GM18951 (cell line): ENCODE results near the gene CASP8AP2.
A peak's percentile ranks its signal among the peaks of the same experiment; 100 is the strongest.
"Not testable (repeated sequence)": the region's sequence is repeated elsewhere in the genome, so short reads cannot be mapped to it uniquely, and the experiment has no call there.

ENCODE experiments used
- POLR2A ChIP-seq: IDR thresholded peaks from 4 replicates; pipeline ENCODE4 v1.6.1; 2011; ENCODE audit warnings: mild to moderate bottlenecking; ENCODE audit not compliant: insufficient read length, insufficient read depth; ENCODE audit errors: extremely low read depth
- in situ Hi-C: fragments of 300-500 bp; cut with MboI; formaldehyde crosslinking; loops from one replicate; pipeline ENCODE4 v1.12.0; 2022; ENCODE audit warnings: low sequenced_read_pairs, mixed read lengths, inconsistent platforms; ENCODE audit not compliant: unreplicated experiment

Gene CASP8AP2

DNA sequence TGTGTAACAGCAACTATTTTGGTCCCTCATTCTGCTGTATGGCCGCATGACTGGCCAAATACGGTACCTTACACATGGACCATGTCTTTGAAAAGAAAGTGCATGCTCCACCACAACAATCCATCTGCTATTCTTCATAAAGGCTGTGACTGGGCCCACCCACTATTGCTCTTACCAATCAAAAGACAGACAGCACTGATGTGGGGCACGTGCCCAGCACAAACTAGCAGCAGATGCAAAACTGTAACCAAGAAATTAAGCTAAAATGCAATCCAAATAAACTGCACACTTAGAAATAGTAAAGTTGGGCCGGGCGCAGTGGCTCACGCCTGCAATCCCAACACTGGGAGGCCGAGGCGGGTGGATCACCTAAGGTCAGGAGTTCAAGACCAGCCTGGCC, 30.6 kb upstream of the CASP8AP2 start:
- in situ Hi-C loops, result no loop called here
- no peak for TF ChIP-seq POLR2A

DNA sequence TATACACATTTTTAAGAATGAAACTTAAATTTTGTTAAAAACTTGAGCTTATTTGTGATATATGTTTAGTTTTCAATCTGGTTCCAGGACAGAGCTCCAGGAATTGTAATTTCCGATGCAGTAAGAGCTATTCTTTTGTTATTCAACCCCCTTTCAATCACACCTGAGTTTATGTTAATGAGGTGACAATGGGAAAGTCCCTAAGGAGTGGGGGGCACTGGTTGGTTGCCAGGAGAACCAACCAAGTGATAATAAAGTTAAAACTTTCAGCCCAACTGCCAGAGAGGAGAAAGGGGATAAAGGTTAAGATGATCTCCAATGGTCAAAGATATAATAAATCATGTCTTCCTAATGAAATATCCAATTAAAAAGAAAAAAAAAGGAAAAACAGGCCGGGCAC, 29.9 kb upstream of the CASP8AP2 start:
- in situ Hi-C loops, result no loop called here
- no peak for TF ChIP-seq POLR2A

GRCh38 chr6:89803271-89803670, 26.4 kb upstream of the CASP8AP2 start:
- in situ Hi-C loops, result no loop called here
- TF ChIP-seq POLR2A, result no peak

- in situ Hi-C loops, result no loop called here
- no peak for TF ChIP-seq POLR2A
These were observed 23.8 kb upstream of the CASP8AP2 start for GRCh38 chr6:89805814-89806371.

- no peak for TF ChIP-seq POLR2A
- in situ Hi-C loops, result no loop called here
These were observed 22.1 kb upstream of the CASP8AP2 start for GRCh38 chr6:89807581-89807980.

- in situ Hi-C loops, result not testable (repeated sequence)
These were observed 16.3 kb upstream of the CASP8AP2 start for GRCh38 chr6:89813422-89813821.

DNA sequence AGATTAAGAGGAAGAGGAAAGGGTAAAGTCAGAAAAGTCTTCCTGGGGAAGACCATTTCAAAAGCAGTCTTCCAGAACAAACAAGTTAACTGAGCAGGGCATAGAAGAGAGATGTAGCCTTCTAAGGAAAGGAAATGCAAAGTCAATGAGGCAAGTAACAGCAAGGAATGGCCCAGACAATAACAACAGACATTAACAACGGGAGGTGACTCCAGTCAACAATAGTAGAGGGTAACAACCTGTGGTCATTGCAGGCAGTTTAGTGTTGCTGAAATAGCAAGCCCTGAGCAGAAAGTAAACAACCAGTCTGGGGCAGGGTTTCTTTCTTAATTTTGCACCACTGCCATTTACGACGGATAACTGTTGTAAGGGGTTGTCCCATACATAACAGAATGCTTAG, 12.2 kb upstream of the CASP8AP2 start:
- no peak for TF ChIP-seq POLR2A
- in situ Hi-C loops, result no loop called here

- in situ Hi-C loops, result no loop called here
- no peak for TF ChIP-seq POLR2A
These were observed 10.7 kb upstream of the CASP8AP2 start for GRCh38 chr6:89818977-89819335.

- TF ChIP-seq POLR2A, result peak; percentile 82
- in situ Hi-C loops, result no loop called here
These were observed 10.1 kb upstream of the CASP8AP2 start, which contains the start of gene MDN1 for GRCh38 chr6:89819336-89820130. MDN1 (minus strand) TSS chr6:89819794; CDS start chr6:89819607, 187 bp downstream.

GRCh38 chr6:89826029-89826528, 3.6 kb upstream of the CASP8AP2 start:
- no peak for TF ChIP-seq POLR2A
- in situ Hi-C loops, result no loop called here

DNA sequence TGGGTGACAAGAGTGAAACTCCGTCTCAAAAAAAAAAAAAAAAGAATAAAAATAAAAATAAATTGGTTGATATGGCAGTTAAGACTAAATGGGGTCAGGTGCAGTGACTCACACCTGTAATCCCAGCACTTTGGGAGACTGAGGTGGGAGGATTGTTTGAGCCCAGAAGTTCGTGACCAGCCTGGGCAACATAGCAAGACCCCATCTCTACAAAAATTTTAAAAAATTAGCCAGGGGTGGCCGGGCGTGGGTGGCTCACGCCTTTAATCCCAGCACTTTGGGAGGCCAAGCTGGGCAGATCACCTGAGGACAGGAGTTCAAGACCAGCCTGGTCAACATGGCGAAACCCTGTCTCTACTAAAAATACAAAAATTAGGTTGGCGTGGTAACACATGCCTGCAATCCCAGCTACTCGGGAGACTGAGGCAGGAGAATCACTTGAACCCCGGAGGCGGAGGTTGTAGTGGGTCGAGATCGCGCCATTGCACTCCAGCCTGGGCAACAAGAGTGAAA, 1.1 kb upstream of the CASP8AP2 start:
- in situ Hi-C loops, result not testable (repeated sequence)

DNA sequence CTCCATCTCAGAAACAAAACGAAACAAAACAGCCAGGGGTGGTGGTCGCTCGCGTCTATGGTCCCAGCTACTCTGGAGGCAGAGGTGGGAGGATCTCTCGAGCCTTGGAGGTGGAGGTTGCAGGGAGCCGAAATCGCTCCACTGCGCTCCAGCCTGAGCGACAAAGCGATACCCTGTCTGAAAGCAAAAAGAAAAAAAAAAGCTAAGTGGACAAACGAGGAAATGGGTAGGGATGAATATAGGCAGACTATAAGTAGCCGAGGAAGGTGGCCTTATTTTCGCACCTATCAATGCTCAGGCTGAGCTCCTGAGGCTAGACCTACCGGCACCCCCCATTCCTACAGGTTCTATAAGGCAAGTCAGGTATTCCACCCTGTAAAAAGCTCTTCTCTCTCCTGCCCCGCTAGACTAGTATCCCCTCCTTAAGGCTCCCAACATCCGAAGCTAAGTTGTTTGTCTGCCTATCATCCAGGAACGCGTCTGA, 650 bp upstream of the CASP8AP2 start:
- TF ChIP-seq POLR2A, result peak; percentile 11
- in situ Hi-C loops, result no loop called here

GRCh38 chr6:89830170-89830809, 610 bp downstream of the CASP8AP2 start:
- no peak for TF ChIP-seq POLR2A
- in situ Hi-C loops, result no loop called here
